Body of pancreas (tissue), 4 donors: ENCODE measurements around the gene MCTP2. TPM values are rescaled to one million over a fixed set of nuclear protein-coding genes. Genes with fewer than 3 reads are reported as not detected.

Experiments used
- ATAC-seq: fragments of 150-250 bp; one replicate; pipeline ENCODE4 v1.9.1; 2016
- DNase-seq, 4 donors: peaks; one replicate each; pipeline ENCODE4 v3.0.0-alpha.2; 2019
- H3K27ac ChIP-seq, 4 donors: fragments of 200-600 bp; sonication (generic); 1 replicate in 3 of 4; 2 replicates in 1 of 4; pipeline versions ENCODE4 v1.5.1 to v1.6.1; 2016 to 2019; ENCODE audit warnings: mild to moderate bottlenecking in 1 of 4, mixed read lengths in 1 of 4, moderate library complexity in 1 of 4
- H3K27me3 ChIP-seq, 2 donors: fragments of 200-600 bp; sonication (generic); one replicate each; pipeline ENCODE4 v1.6.0; 2016; ENCODE audit warnings: mild to moderate bottlenecking in 1 of 2
- H3K36me3 ChIP-seq, 2 donors: fragments of 200-600 bp; sonication (generic); replicated peaks in 1 of 2; 2 replicates each; pipeline ENCODE4 v1.5.1; 2016; ENCODE audit warnings: low read depth in 2 of 2; ENCODE audit not compliant: insufficient read depth in 1 of 2
- H3K4me1 ChIP-seq: fragments of 200-600 bp; sonication (generic); one replicate; pipeline ENCODE4 v1.6.0; 2016
- H3K4me3 ChIP-seq, 2 donors: fragments of 200-600 bp; sonication (generic); 1 replicate in 1 of 2; 2 replicates in 1 of 2; pipeline ENCODE4 v1.5.1; 2016 to 2019
- H3K9me3 ChIP-seq, 3 donors: fragments of 200-600 bp; sonication (generic); 1 replicate in 2 of 3; 2 replicates in 1 of 3; pipeline ENCODE4 v1.5.1; 2016
- POLR2A ChIP-seq, 3 donors: fragments of 450-650 bp; IDR thresholded peaks; one replicate each; pipeline ENCODE4 v1.6.1; 2016; ENCODE audit warnings: antibody characterized with exemption in 3 of 3, mild to moderate bottlenecking in 2 of 3
- WGBS, 2 donors: methylation state at CpG; one replicate each; pipeline ENCODE4 v1.1.5; 2017; 5-methylcytosine and 5-hydroxymethylcytosine counted together
- intact Hi-C: fragments of 100-400 bp; cut with DNase I; formaldehyde crosslinking; loops from one replicate; pipeline ENCODE4 v1.15.1; 2023
- total RNA-seq, 2 donors: library from RNA; depleted of rRNA; stranded (reverse); fragments of >200 nt; gene quantifications; one replicate each; pipeline ENCODE4 v1.1.0, GENCODE V29; 2016
- TF ChIP-seq, protein P1 (sequence below), 7 experiments: fragments of 450-650 bp in 4 of 7; fragments of 200-600 bp in 3 of 7; sonication (generic) in 3 of 7; IDR thresholded peaks; one replicate each; pipeline ENCODE4 v1.5.1; 2016 to 2019; ENCODE audit warnings: antibody characterized with exemption in 7 of 7

Gene MCTP2
- total RNA-seq, 2 donors from 2014 or later = 28.5 to 31.6 TPM

DNA sequence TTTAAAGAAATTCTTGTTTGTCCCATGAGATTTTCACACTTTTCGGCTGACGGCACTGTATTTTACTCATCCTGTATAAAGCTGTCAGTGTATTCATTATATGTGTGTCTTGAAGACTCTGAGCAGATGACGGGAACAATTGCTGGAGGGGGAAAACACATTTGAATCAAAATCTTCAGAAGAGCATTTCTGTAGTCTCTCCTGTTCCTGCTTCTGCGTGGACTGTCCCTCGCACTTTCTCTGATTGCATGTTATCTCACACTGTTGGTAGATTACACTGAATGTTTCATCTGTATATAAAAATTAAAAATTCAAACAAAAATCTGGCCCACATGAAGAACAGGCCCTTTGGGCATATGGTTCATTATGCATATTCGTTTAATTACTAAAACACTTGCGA, 184.9 kb downstream of the MCTP2 start:
- H3K9me3 ChIP-seq = no peaks in the 10 kb centered on the region
- TF ChIP-seq, protein P1, sequence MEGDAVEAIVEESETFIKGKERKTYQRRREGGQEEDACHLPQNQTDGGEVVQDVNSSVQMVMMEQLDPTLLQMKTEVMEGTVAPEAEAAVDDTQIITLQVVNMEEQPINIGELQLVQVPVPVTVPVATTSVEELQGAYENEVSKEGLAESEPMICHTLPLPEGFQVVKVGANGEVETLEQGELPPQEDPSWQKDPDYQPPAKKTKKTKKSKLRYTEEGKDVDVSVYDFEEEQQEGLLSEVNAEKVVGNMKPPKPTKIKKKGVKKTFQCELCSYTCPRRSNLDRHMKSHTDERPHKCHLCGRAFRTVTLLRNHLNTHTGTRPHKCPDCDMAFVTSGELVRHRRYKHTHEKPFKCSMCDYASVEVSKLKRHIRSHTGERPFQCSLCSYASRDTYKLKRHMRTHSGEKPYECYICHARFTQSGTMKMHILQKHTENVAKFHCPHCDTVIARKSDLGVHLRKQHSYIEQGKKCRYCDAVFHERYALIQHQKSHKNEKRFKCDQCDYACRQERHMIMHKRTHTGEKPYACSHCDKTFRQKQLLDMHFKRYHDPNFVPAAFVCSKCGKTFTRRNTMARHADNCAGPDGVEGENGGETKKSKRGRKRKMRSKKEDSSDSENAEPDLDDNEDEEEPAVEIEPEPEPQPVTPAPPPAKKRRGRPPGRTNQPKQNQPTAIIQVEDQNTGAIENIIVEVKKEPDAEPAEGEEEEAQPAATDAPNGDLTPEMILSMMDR (IDR thresholded peaks at IDR 0.05) = no peak
- TF ChIP-seq POLR2A (IDR thresholded peaks at IDR 0.05) = no peak
- no peak overlapping the region for H3K27ac ChIP-seq
- intact Hi-C loops = no loop called here
- H3K27me3 ChIP-seq = no peaks in the 10 kb centered on the region
- no peak for DNase-seq
- no peak overlapping the region for H3K4me3 ChIP-seq
- no peaks in the 10 kb centered on the region for H3K4me1 ChIP-seq
- 93 to 94% methylated on average over 7 of the region's 7 CpGs for WGBS, 2 donors
- ATAC-seq = no peak
- no peaks in the 10 kb centered on the region for H3K36me3 ChIP-seq

DNA sequence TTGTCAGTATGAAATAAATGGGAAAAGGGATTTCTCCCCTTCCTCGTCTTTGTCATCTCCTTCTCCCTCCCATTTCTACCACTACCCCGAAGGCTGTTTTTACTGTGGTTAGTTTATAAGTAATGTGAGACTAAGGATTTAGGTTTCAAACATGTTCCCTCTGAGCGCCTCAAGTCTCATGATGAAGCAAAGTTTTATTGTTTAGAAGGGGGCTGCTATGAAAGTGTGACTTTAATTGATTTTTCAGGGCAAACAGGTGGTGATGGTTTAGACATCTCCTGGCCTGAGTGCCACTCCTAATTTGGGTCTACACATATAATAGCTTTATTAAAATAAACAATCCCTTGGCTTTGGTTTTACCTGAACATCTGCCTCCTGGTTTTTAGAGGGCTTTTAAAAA, 185.5 kb downstream of the MCTP2 start:
- Histone ChIP-seq H3K4me3 (no peak overlapping the region), H3K4me1 (no peaks in the 10 kb centered on the region), H3K9me3 (no peaks in the 10 kb centered on the region), H3K27me3 (no peaks in the 10 kb centered on the region), H3K27ac (no peak overlapping the region), H3K36me3 (no peaks in the 10 kb centered on the region)
- intact Hi-C loops = no loop called here
- no peak for TF ChIP-seq POLR2A (IDR thresholded peaks at IDR 0.05)
- TF ChIP-seq, protein P1 (IDR thresholded peaks at IDR 0.05) = no peak
- WGBS, 2 donors = 90 to 96% methylated on average over 3 of the region's 3 CpGs
- DNase-seq (no peak), ATAC-seq (no peak)

DNA sequence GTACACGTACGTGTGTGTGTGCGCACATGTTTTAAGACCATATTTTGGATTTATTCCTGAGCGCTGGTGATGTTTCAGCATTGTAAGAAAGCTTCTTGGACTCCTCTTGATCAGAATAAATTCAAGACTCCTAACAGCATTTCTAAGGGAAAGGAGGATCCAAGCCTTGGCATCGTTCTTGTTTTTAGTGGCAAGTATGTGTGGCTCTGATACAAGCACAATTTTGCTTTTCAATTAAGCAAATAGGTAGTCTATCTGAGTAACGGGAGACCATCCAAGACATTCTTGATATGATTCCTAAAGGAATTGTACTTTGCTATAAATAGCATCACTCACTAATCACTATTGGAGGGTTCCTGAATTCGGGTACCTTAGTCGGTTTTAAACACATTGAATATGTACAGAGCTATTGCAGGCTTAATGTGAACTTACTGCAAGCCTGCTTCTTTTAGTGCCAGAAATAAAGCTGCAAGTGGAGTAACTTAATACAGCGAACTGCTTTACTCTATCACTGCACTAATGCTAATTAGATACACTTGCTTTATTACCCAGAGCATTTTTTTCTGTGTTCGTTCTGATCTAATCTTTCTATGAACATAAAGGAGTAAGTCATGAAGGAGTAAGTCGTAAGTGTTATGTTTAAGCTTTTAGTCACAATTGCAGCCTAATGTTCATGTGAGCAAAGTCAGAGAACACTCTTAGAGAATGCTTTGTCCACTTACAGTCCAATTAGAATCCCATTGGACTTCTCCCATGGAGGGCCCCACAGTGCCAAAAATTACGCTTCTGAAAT, 186.3 kb downstream of the MCTP2 start:
- WGBS, 2 donors = 87 to 88% methylated on average over 12 of the region's 12 CpGs
- H3K36me3 ChIP-seq = no peaks in the 10 kb centered on the region
- TF ChIP-seq, protein P1 (IDR thresholded peaks at IDR 0.05) = no peak
- H3K4me1 ChIP-seq = no peaks in the 10 kb centered on the region
- no peaks in the 10 kb centered on the region for H3K27me3 ChIP-seq
- H3K9me3 ChIP-seq = no peaks in the 10 kb centered on the region
- DNase-seq = no peak
- ATAC-seq = no peak
- intact Hi-C loops = no loop called here
- H3K4me3 ChIP-seq = no peak overlapping the region
- H3K27ac ChIP-seq = no peak overlapping the region

DNA sequence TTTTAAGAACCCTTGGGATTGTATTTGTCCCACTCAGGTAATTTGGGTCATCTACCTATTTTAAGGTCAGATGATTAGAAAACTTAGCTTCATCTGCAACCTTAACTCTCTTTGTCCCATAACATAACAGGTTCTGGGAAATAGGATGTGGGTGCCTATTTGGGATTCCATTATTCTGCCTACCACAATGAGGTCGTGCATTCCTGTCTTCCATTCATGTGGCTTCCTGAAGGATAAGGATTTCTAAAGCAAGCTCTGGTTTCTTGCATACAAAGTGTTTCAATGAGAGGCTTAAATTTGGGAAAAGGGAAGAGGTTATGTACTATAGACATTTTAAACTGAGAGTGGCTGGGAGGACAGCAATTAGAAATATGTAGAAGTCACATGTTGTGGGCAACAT, 190.3 kb downstream of the MCTP2 start:
- Histone ChIP-seq H3K36me3 (no peaks in the 10 kb centered on the region), H3K9me3 (no peaks in the 10 kb centered on the region), H3K4me1 (no peaks in the 10 kb centered on the region), H3K27ac (no peak overlapping the region), H3K27me3 (no peaks in the 10 kb centered on the region), H3K4me3 (no peak overlapping the region)
- ATAC-seq = no peak
- WGBS, 2 donors = 72 to 81% methylated on average over 1 of the region's 1 CpG
- DNase-seq = no peak
- TF ChIP-seq POLR2A (IDR thresholded peaks at IDR 0.05) = no peak
- TF ChIP-seq, protein P1 (IDR thresholded peaks at IDR 0.05) = no peak
- intact Hi-C loops = no loop called here

DNA sequence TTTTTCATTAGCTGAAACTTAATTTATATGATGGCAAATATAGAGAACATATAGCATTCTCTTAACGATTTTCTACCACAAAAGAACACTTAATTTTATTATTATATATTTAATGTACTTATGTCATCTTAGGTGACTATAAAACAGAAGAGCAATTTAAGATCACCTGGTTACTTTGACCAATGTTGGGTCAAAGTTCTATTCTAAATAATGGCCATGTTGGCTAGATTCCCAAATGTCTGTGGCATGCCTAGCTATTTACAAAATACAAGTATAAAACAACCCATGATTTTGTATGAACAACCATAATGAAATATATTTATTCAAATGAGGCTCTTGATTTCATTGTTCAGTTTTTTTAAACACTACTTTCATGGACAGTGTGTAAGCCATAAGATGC, 200.9 kb downstream of the MCTP2 start:
- Histone ChIP-seq H3K27ac (no peak overlapping the region), H3K4me3 (no peak overlapping the region), H3K27me3 (no peaks in the 10 kb centered on the region), H3K4me1 (no peaks in the 10 kb centered on the region), H3K9me3 (no peaks in the 10 kb centered on the region), H3K36me3 (no peaks in the 10 kb centered on the region)
- DNase-seq = no peak
- intact Hi-C loops = no loop called here
- ATAC-seq = no peak
- TF ChIP-seq, protein P1 (IDR thresholded peaks at IDR 0.05) = no peak
- WGBS, 2 donors = 77 to 89% methylated on average over 1 of the region's 1 CpG
